ENCODE results near the gene PKDREJ.

- no peak for TF ChIP-seq CTCF (IDR thresholded peaks at IDR 0.05; ENCODE audit: low read length)
- TF ChIP-seq EZH2 (optimal IDR thresholded peaks at IDR 0.05; ENCODE audit: low read depth, low read length): no peak
- TF ChIP-seq EZH2phosphoT487 (IDR thresholded peaks at IDR 0.05; ENCODE audit: low read length): no peak
These were observed 21.1 kb downstream of the PKDREJ start for GRCh38 chr22:46242076-46242475.

Data from MM.1S (cell line).